Glutamatergic neuron (in vitro differentiated cells): Measurements from ENCODE around the gene ADARB2. TPM values are rescaled to one million over a fixed set of nuclear protein-coding genes. Genes with fewer than 3 reads are reported as not detected.

Experiments
- DNase-seq: peaks from one replicate; pipeline ENCODE4 v3.0.0; 2022
- H3K27ac Mint-ChIP-seq: one replicate; pipeline ENCODE4 v1.8.0; 2020; ENCODE audit warnings: mild to moderate bottlenecking, mixed read lengths, inconsistent platforms; ENCODE audit not compliant: unreplicated experiment
- H3K27me3 Mint-ChIP-seq: one replicate; pipeline ENCODE4 v1.8.0; 2020; ENCODE audit warnings: mild to moderate bottlenecking, moderate library complexity, mixed read lengths, inconsistent platforms; ENCODE audit not compliant: unreplicated experiment
- H3K36me3 Mint-ChIP-seq: one replicate; pipeline ENCODE4 v1.8.0; 2020; ENCODE audit warnings: mild to moderate bottlenecking, mixed read lengths, inconsistent platforms; ENCODE audit not compliant: unreplicated experiment
- H3K4me1 Mint-ChIP-seq: one replicate; pipeline ENCODE4 v1.8.0; 2020; ENCODE audit warnings: mild to moderate bottlenecking, low read depth, mixed read lengths, inconsistent platforms; ENCODE audit not compliant: unreplicated experiment
- H3K4me3 Mint-ChIP-seq: one replicate; pipeline ENCODE4 v1.8.0; 2020; ENCODE audit warnings: mild to moderate bottlenecking, mixed read lengths, inconsistent platforms; ENCODE audit not compliant: unreplicated experiment
- H3K9me3 Mint-ChIP-seq: one replicate; pipeline ENCODE4 v1.8.0; 2020; ENCODE audit warnings: mild to moderate bottlenecking, moderate library complexity, mixed read lengths, inconsistent platforms; ENCODE audit not compliant: unreplicated experiment
- CTCF ChIP-seq: fragments of 200-600 bp; sonication (generic); IDR thresholded peaks from one replicate; pipeline ENCODE4 v1.5.0; 2021; ENCODE audit not compliant: partially characterized antibody, unreplicated experiment
- total RNA-seq: library from RNA; stranded (reverse); fragmentation: NEBNext Ultra II Directional; extraction: Animal tissue kit (Norgen Biotek cat#: 25700); gene quantifications from one replicate; pipeline ENCODE4 v1.2.1, GENCODE V29; 2021; ENCODE audit not compliant: unreplicated experiment

The ADARB2 gene
- total RNA-seq, 1 donor from 2014 or later = 20.6 TPM

GRCh38 chr10:1499359-1499957 is 237.9 kb downstream of the ADARB2 start:
- DNase-seq = no peak
- Mint-ChIP-seq H3K9me3 (no peaks in the 10 kb centered on the region), H3K4me1 (no peaks in the 10 kb centered on the region), H3K27ac (no peak overlapping the region), H3K4me3 (no peak overlapping the region), H3K36me3 (no peaks in the 10 kb centered on the region), H3K27me3 (no peaks in the 10 kb centered on the region)
- no peak for TF ChIP-seq CTCF

- TF ChIP-seq CTCF = no peak
- H3K4me1 Mint-ChIP-seq = no peaks in the 10 kb centered on the region
- no peak overlapping the region for H3K27ac Mint-ChIP-seq
- no peaks in the 10 kb centered on the region for H3K27me3 Mint-ChIP-seq
- H3K36me3 Mint-ChIP-seq = no peaks in the 10 kb centered on the region
- no peaks in the 10 kb centered on the region for H3K9me3 Mint-ChIP-seq
- no peak overlapping the region for H3K4me3 Mint-ChIP-seq
- no peak for DNase-seq
These were observed 238.5 kb downstream of the ADARB2 start for GRCh38 chr10:1498746-1499358.

GRCh38 chr10:1495915-1496517 is 241.3 kb downstream of the ADARB2 start:
- TF ChIP-seq CTCF = no peak
- H3K36me3 Mint-ChIP-seq = no peaks in the 10 kb centered on the region
- H3K27ac Mint-ChIP-seq = no peak overlapping the region
- H3K4me3 Mint-ChIP-seq = no peak overlapping the region
- peaks cover 2% of the 10 kb centered on the region for H3K4me1 Mint-ChIP-seq
- H3K27me3 Mint-ChIP-seq = no peaks in the 10 kb centered on the region
- no peaks in the 10 kb centered on the region for H3K9me3 Mint-ChIP-seq
- DNase-seq = no peak

- Mint-ChIP-seq H3K36me3 (no peaks in the 10 kb centered on the region), H3K4me3 (no peak overlapping the region), H3K27me3 (no peaks in the 10 kb centered on the region), H3K9me3 (peaks cover 3% of the 10 kb centered on the region), H3K27ac (no peak overlapping the region), H3K4me1 (peaks cover 2% of the 10 kb centered on the region)
- DNase-seq = no peak
- no peak for TF ChIP-seq CTCF
These were observed 244.7 kb downstream of the ADARB2 start for GRCh38 chr10:1492641-1493040.

GRCh38 chr10:1491901-1492300 is 245.4 kb downstream of the ADARB2 start:
- Mint-ChIP-seq H3K27ac (no peak overlapping the region), H3K4me3 (no peak overlapping the region), H3K36me3 (no peaks in the 10 kb centered on the region), H3K27me3 (no peaks in the 10 kb centered on the region), H3K4me1 (peaks cover 2% of the 10 kb centered on the region), H3K9me3 (peaks cover 3% of the 10 kb centered on the region)
- no peak for TF ChIP-seq CTCF
- DNase-seq = no peak
